ENCODE results near the gene SMYD3. TPM values are rescaled to one million over a fixed set of nuclear protein-coding genes. Genes with fewer than 3 reads are reported as not detected.

The SMYD3 gene
- total and polyA plus RNA-seq, 2 donors (not counting 1 experiment from before 2014, with no cell fraction given), result 9.7 to 37.2 TPM

DNA sequence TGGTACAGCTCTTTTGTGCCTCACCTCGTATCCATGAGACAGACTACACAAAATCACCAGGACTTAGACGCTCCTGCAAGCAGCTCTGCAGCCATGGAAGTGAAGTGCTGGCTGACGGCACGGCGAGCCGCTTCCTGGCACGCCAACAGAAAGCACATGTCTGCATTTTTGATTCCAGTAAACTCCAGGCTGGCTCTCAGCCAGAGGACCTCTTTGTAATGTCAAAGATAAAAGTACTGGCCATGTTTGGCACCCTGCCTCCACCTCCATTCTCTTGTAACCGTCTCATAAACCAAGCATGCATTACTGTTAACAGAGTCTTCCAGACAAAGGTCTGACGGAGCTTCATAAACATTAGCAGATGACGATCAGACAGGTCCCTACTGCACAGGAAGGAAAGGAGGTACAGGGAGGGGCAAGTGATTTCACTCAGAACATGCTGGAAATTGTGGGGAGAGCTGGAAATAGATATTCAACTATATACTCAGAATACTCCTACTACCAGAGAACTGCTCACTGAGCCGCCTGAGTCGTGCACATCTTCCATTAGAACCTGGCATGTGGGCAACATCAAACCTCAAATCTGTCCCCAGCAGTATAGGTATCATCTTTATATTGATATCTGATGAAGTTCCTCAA, 632.0 kb downstream of the SMYD3 start:
- H3K27ac ChIP-seq (ENCODE audit: low read length in 2 of 2), result no peak overlapping the region
- H3K36me3 ChIP-seq (replicated peaks in 1 of 2; ENCODE audit: control extremely low read depth in 1 of 2, control insufficient read depth in 1 of 2, extremely low read depth in 1 of 2, insufficient read depth in 2 of 2, low read length in 1 of 2), result no peaks in the 10 kb centered on the region
- no peak for TF ChIP-seq EZH2 (IDR thresholded peaks at IDR 0.05; ENCODE audit: borderline replicate concordance, insufficient read depth, low read depth, low read length, poor library complexity, severe bottlenecking)
- TF ChIP-seq, protein P1, sequence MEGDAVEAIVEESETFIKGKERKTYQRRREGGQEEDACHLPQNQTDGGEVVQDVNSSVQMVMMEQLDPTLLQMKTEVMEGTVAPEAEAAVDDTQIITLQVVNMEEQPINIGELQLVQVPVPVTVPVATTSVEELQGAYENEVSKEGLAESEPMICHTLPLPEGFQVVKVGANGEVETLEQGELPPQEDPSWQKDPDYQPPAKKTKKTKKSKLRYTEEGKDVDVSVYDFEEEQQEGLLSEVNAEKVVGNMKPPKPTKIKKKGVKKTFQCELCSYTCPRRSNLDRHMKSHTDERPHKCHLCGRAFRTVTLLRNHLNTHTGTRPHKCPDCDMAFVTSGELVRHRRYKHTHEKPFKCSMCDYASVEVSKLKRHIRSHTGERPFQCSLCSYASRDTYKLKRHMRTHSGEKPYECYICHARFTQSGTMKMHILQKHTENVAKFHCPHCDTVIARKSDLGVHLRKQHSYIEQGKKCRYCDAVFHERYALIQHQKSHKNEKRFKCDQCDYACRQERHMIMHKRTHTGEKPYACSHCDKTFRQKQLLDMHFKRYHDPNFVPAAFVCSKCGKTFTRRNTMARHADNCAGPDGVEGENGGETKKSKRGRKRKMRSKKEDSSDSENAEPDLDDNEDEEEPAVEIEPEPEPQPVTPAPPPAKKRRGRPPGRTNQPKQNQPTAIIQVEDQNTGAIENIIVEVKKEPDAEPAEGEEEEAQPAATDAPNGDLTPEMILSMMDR (IDR thresholded peaks at IDR 0.05), result no peak
- no peaks in the 10 kb centered on the region for H4K20me1 ChIP-seq (ENCODE audit: control insufficient read depth, insufficient read depth, low read length, poor library complexity, severe bottlenecking)
- H3K4me3 ChIP-seq (ENCODE audit: control extremely low read depth in 1 of 5, extremely low read depth in 1 of 5, insufficient read depth in 1 of 5, low read depth in 2 of 5, low read length in 4 of 5), result no peak overlapping the region
- Mint-ChIP-seq H3K27me3 (no peaks in the 10 kb centered on the region), H3K4me1 (no peaks in the 10 kb centered on the region), H3K4me3 (no peak overlapping the region), H3K9me3 (ENCODE audit: insufficient read depth) (no peaks in the 10 kb centered on the region), H3K27ac (no peak overlapping the region)
- ChIA-PET CTCF (no interaction called here), POLR2A (no interaction called here)
- intact Hi-C loops (cut with micrococcal nuclease), result no loop called here
- no peak overlapping the region for H3K9ac ChIP-seq (ENCODE audit: low read length)
- no peak for ATAC-seq (ENCODE audit: low read depth)
- no peak overlapping the region for H3K4me2 ChIP-seq (replicated peaks; ENCODE audit: low read depth, low read length, poor library complexity, severe bottlenecking)
- H3K27me3 ChIP-seq (replicated peaks in 1 of 4; ENCODE audit: control extremely low read depth in 1 of 4, control insufficient read depth in 3 of 4, insufficient read depth in 4 of 4, low read length in 3 of 4), result no peaks in the 10 kb centered on the region
- 83% methylated on average over 7 of the region's 12 CpGs for WGBS (ENCODE audit: insufficient coverage)
- no peak for DNase-seq
- H3K4me1 ChIP-seq (ENCODE audit: control insufficient read depth in 2 of 2, insufficient read depth in 2 of 2, low read length in 2 of 2), result no peaks in the 10 kb centered on the region
- no peak overlapping the region for H2AFZ ChIP-seq (ENCODE audit: insufficient read depth, low read depth, low read length, poor library complexity, severe bottlenecking)
- no peaks in the 10 kb centered on the region for H3K9me3 ChIP-seq (ENCODE audit: control extremely low read depth in 1 of 3, control insufficient read depth in 2 of 3, insufficient read depth in 1 of 3, low read length in 2 of 3)
- H3K79me2 ChIP-seq (ENCODE audit: control insufficient read depth, insufficient read depth, low read length), result no peaks in the 10 kb centered on the region

DNA sequence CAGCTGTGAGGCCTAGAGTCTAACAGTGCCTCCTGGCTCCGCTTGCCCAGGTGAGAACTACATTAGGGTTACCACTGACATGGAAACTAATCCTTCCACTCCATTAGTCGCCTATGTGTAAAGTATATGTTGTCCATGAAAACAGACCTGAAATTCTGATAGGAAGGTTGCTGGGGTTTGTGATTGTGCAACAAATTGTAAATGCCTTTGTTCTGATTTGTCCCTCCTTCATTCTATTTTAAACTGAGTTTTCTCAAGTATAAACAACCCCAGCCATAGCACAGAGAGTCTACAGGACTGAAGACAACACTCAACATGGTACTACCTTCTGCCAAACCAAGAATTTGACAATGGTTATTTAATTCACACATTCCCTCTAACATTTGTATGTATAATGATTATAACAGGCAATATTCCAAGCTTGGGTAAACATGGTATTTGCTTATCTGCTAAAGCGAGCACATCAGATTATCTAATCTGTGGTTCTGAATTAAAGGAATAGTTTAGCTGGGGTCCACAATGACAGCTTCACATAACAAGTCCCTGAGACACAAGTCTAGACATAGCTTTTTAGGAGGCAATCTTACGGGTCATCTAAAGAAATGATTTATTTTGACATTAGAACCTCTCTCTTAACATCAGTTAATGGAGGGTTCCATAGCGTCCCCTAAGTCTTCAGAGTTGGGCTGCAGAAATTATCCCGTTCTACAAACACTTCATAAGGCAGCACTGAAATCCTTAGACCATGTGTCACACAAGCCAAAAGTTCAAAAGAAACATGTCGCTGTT, 633.0 kb downstream of the SMYD3 start:
- Mint-ChIP-seq H3K27me3 (no peaks in the 10 kb centered on the region), H3K4me3 (no peak overlapping the region), H3K27ac (no peak overlapping the region), H3K4me1 (no peaks in the 10 kb centered on the region), H3K9me3 (ENCODE audit: insufficient read depth) (no peaks in the 10 kb centered on the region)
- Histone ChIP-seq H2AFZ (ENCODE audit: insufficient read depth, low read depth, low read length, poor library complexity, severe bottlenecking) (no peak overlapping the region), H3K27ac (ENCODE audit: low read length in 2 of 2) (no peak overlapping the region), H4K20me1 (ENCODE audit: control insufficient read depth, insufficient read depth, low read length, poor library complexity, severe bottlenecking) (no peaks in the 10 kb centered on the region), H3K4me2 (replicated peaks; ENCODE audit: low read depth, low read length, poor library complexity, severe bottlenecking) (no peak overlapping the region), H3K79me2 (ENCODE audit: control insufficient read depth, insufficient read depth, low read length) (no peaks in the 10 kb centered on the region), H3K4me3 (ENCODE audit: control extremely low read depth in 1 of 5, extremely low read depth in 1 of 5, insufficient read depth in 1 of 5, low read depth in 2 of 5, low read length in 4 of 5) (no peak overlapping the region), H3K4me1 (ENCODE audit: control insufficient read depth in 2 of 2, insufficient read depth in 2 of 2, low read length in 2 of 2) (no peaks in the 10 kb centered on the region), H3K9ac (ENCODE audit: low read length) (no peak overlapping the region), H3K36me3 (replicated peaks in 1 of 2; ENCODE audit: control extremely low read depth in 1 of 2, control insufficient read depth in 1 of 2, extremely low read depth in 1 of 2, insufficient read depth in 2 of 2, low read length in 1 of 2) (no peaks in the 10 kb centered on the region), H3K27me3 (replicated peaks in 1 of 4; ENCODE audit: control extremely low read depth in 1 of 4, control insufficient read depth in 3 of 4, insufficient read depth in 4 of 4, low read length in 3 of 4) (no peaks in the 10 kb centered on the region), H3K9me3 (ENCODE audit: control extremely low read depth in 1 of 3, control insufficient read depth in 2 of 3, insufficient read depth in 1 of 3, low read length in 2 of 3) (no peaks in the 10 kb centered on the region)
- ATAC-seq (ENCODE audit: low read depth) (no peak), DNase-seq (no peak)
- WGBS (ENCODE audit: insufficient coverage), result 93% methylated on average over 3 of the region's 7 CpGs
- TF ChIP-seq EZH2 (IDR thresholded peaks at IDR 0.05; ENCODE audit: borderline replicate concordance, insufficient read depth, low read depth, low read length, poor library complexity, severe bottlenecking), result no peak
- TF ChIP-seq, protein P1 (IDR thresholded peaks at IDR 0.05), result no peak
- CTCF ChIA-PET, result no interaction called here
- intact Hi-C loops (cut with micrococcal nuclease), result no loop called here
- POLR2A ChIA-PET, result no interaction called here
